SK-N-SH (cell line): ENCODE results near the gene COL8A1. TPM values are rescaled to one million over a fixed set of nuclear protein-coding genes. Genes with fewer than 3 reads are reported as not detected.
A peak's percentile ranks its signal among the peaks of the same experiment; 100 is the strongest.

Experiments
- CTCF ChIA-PET: fragments of 300-600, 350-600 bp; formaldehyde crosslinking; extraction: SDS; loops from one replicate; lab custom pipeline; 2021; lab: Yijun Ruan, JAX
- POLR2A ChIA-PET: fragments of 350-600 bp; sonication (Branson Sonifier 250); formaldehyde crosslinking; extraction: SDS; loops from one replicate; lab custom pipeline; 2020; ENCODE audit warnings: antibody characterized with exemption, inconsistent platforms; lab: Yijun Ruan, JAX
- DNase-seq: peaks from one replicate; pipeline ENCODE4 v3.0.0; 2012
- H2AFZ ChIP-seq: fragments of 200-600 bp; sonication (generic); 2 replicates; pipeline ENCODE4 v1.8.1; 2016; ENCODE audit warnings: antibody characterized with exemption, mild to moderate bottlenecking, low read depth
- H3F3A ChIP-seq: fragments of 200-600 bp; sonication (generic); replicated peaks from 2 replicates; pipeline ENCODE3; 2016; ENCODE audit warnings: antibody characterized with exemption, mild to moderate bottlenecking; ENCODE audit not compliant: insufficient read depth
- H3K27ac ChIP-seq, 2 experiments: fragments of 200-500 bp in 1 of 2; fragments of 200-600 bp in 1 of 2; sonication (Bioruptor generic) in 1 of 2; sonication (generic), shearing (Covaris generic) in 1 of 2; 2 replicates each; pipeline versions ENCODE4 v1.5.1 to v1.6.1; 2014 to 2016; ENCODE audit warnings: low read depth in 2 of 2, inconsistent platforms in 1 of 2, low read length in 1 of 2, mild to moderate bottlenecking in 1 of 2, mixed read lengths in 1 of 2
- H3K27me3 ChIP-seq: fragments of 200-600 bp; sonication (generic), shearing (Covaris generic); 2 replicates; pipeline ENCODE4 v1.6.1; 2016; ENCODE audit warnings: mixed run types; ENCODE audit not compliant: insufficient read depth
- H3K36me3 ChIP-seq, 2 experiments: fragments of 200-500 bp in 1 of 2; fragments of 200-600 bp in 1 of 2; sonication (Bioruptor generic) in 1 of 2; sonication (generic) in 1 of 2; replicated peaks in 1 of 2; 2 replicates each; pipeline versions ENCODE3 to v1.5.1; 2014 to 2016; ENCODE audit warnings: low read length in 1 of 2, mild to moderate bottlenecking in 1 of 2; ENCODE audit not compliant: insufficient read depth in 2 of 2, control insufficient read depth in 1 of 2
- H3K4me1 ChIP-seq, 2 experiments: fragments of 200-500 bp in 1 of 2; fragments of 200-600 bp in 1 of 2; sonication (Bioruptor generic) in 1 of 2; sonication (generic), shearing (Covaris generic) in 1 of 2; 2 replicates each; pipeline versions ENCODE4 v1.5.1 to v1.6.1; 2014 to 2016; ENCODE audit warnings: low read depth in 1 of 2, low read length in 1 of 2, mixed run types in 1 of 2; ENCODE audit not compliant: insufficient read depth in 2 of 2, control insufficient read depth in 1 of 2
- H3K4me2 ChIP-seq: fragments of 200-600 bp; sonication (generic), shearing (Covaris generic); 2 replicates; pipeline ENCODE4 v1.6.1; 2017; ENCODE audit warnings: mixed run types
- H3K4me3 ChIP-seq, 2 experiments: fragments of 200-500 bp in 1 of 2; fragments of 200-600 bp in 1 of 2; sonication (Bioruptor generic) in 1 of 2; sonication (generic), shearing (Covaris generic) in 1 of 2; 2 replicates each; pipeline versions ENCODE4 v1.5.1 to v1.8.1; 2014 to 2016; ENCODE audit warnings: low read depth in 2 of 2, inconsistent platforms in 1 of 2, low read length in 1 of 2, mild to moderate bottlenecking in 1 of 2, mixed read lengths in 1 of 2, moderate library complexity in 1 of 2
- H3K79me2 ChIP-seq: fragments of 200-600 bp; sonication (generic); 2 replicates; pipeline ENCODE4 v1.8.1; 2017; ENCODE audit warnings: mild to moderate bottlenecking; ENCODE audit not compliant: insufficient read depth
- H3K9ac ChIP-seq: fragments of 200-600 bp; sonication (generic); 2 replicates; pipeline ENCODE4 v1.6.1; 2017; ENCODE audit warnings: mixed run types
- H3K9me2 ChIP-seq: fragments of 200-600 bp; sonication (generic); 2 replicates; pipeline ENCODE4 v1.6.1; 2017; ENCODE audit warnings: mixed run types
- H3K9me3 ChIP-seq: fragments of 200-600 bp; sonication (generic); 2 replicates; pipeline ENCODE4 v1.6.1; 2017; ENCODE audit warnings: mixed run types, mild to moderate bottlenecking, moderate library complexity
- H4K20me1 ChIP-seq: fragments of 200-600 bp; sonication (generic); 2 replicates; pipeline ENCODE4 v1.6.1; 2017; ENCODE audit warnings: mild to moderate bottlenecking, mixed run types; ENCODE audit not compliant: insufficient read depth
- CHD2 ChIP-seq: fragments of 150-350 bp; IDR thresholded peaks from 2 replicates; pipeline ENCODE4 v1.6.1; 2018; ENCODE audit warnings: low read length; ENCODE audit not compliant: partially characterized antibody
- EP300 ChIP-seq, 2 experiments: IDR thresholded peaks; 2 replicates each; pipeline versions ENCODE4 v1.4.0 to v1.6.1; 2012; ENCODE audit warnings: borderline replicate concordance in 1 of 2, low read depth in 1 of 2, low read length in 1 of 2
- FOSL2 ChIP-seq: IDR thresholded peaks from 2 replicates; pipeline ENCODE4 v1.4.0; 2012; ENCODE audit warnings: low read depth, mild to moderate bottlenecking, moderate library complexity, borderline replicate concordance
- FOXJ3 ChIP-seq: sonication (generic); formaldehyde crosslinking; IDR thresholded peaks from 2 replicates; pipeline ENCODE4 v1.5.1; 2020; ENCODE audit warnings: mild to moderate bottlenecking, missing genetic modification reagents
- GABPA ChIP-seq: IDR thresholded peaks from 2 replicates; pipeline ENCODE4 v1.4.0; 2012; ENCODE audit warnings: low read depth, mild to moderate bottlenecking
- JUND ChIP-seq: IDR thresholded peaks from 2 replicates; pipeline ENCODE4 v1.4.0; 2012
- MEF2A ChIP-seq: IDR thresholded peaks from 2 replicates; pipeline ENCODE4 v1.4.0; 2012; ENCODE audit warnings: low read depth, borderline replicate concordance
- SIN3A ChIP-seq: IDR thresholded peaks from 2 replicates; pipeline ENCODE4 v1.6.1; 2012; ENCODE audit warnings: low read depth, mild to moderate bottlenecking, low read length, moderate library complexity, borderline replicate concordance
- SMC3 ChIP-seq: IDR thresholded peaks from 2 replicates; pipeline ENCODE4 v1.6.1; 2012; ENCODE audit warnings: low read depth, low read length, improper control_type of control experiment
- TCF12 ChIP-seq: IDR thresholded peaks from 2 replicates; pipeline ENCODE4 v1.4.0; 2012
- TEAD4 ChIP-seq: IDR thresholded peaks from 2 replicates; pipeline ENCODE4 v1.4.0; 2012; ENCODE audit warnings: mild to moderate bottlenecking, borderline replicate concordance; ENCODE audit not compliant: insufficient read depth
- YY1 ChIP-seq: IDR thresholded peaks from 2 replicates; pipeline ENCODE4 v1.4.0; 2012; ENCODE audit warnings: low read depth, mild to moderate bottlenecking
- WGBS: methylation state at CpG from one replicate; pipeline ENCODE4 v1.1.6; 2017; ENCODE audit warnings: low lambda C conversion rate; 5-methylcytosine and 5-hydroxymethylcytosine counted together
- polyA plus RNA-seq, 3 experiments: library from polyadenylated mRNA; depleted of rRNA; stranded (reverse); fragments of >200 nt; gene quantifications; 2 replicates each; pipeline ENCODE4 v1.2.3, GENCODE V29; 2012
- TF ChIP-seq, protein P1 (sequence below): IDR thresholded peaks from 2 replicates; pipeline ENCODE4 v1.6.1; 2012; ENCODE audit warnings: mild to moderate bottlenecking, low read depth, low read length, moderate library complexity
- TF ChIP-seq, protein P2 (sequence below): fragments of 200-600 bp; sonication (generic); IDR thresholded peaks from 2 replicates; pipeline ENCODE4 v1.6.1; 2017; ENCODE audit warnings: antibody characterized with exemption, mild to moderate bottlenecking, moderate library complexity
- TF ChIP-seq, protein P3 (sequence below): fragments of 150-350 bp; IDR thresholded peaks from 2 replicates; pipeline ENCODE4 v1.6.1; 2016; ENCODE audit warnings: mild to moderate bottlenecking, low read depth, low read length

The COL8A1 gene
- polyA plus RNA-seq, 1 of the 3 experiments (the other 2 are of a cell fraction) = 4.0 TPM

DNA sequence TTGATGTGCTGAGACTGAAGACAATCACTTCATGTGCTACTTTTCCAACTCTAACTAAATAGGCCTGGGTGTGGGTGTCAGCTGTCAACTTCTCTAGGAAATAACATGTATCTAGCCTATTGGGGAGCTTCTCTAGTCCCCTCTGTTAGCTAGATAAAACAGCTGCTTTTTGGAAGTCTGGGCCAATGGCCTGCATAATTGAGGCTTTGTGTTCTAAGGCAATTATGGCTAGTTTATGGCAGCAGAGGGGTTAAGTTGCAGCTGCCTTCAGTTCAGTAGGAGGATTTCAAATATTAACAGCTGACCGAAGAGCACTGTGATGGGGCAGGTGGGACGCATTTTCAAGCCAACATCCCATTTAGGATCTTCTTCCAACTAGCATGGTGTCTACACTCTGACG, 6.4 kb downstream of the COL8A1 start:
- H3K9ac ChIP-seq = no peak overlapping the region
- TF ChIP-seq FOSL2 (no peak), YY1 (no peak), GABPA (no peak), CHD2 (no peak), EP300 (IDR thresholded peaks at IDR 0.05; ENCODE audit: borderline replicate concordance in 1 of 2, low read depth in 1 of 2, low read length in 1 of 2) (no peak), JUND (no peak), TEAD4 (no peak), TCF12 (no peak), MEF2A (no peak)
- TF ChIP-seq, protein P1, sequence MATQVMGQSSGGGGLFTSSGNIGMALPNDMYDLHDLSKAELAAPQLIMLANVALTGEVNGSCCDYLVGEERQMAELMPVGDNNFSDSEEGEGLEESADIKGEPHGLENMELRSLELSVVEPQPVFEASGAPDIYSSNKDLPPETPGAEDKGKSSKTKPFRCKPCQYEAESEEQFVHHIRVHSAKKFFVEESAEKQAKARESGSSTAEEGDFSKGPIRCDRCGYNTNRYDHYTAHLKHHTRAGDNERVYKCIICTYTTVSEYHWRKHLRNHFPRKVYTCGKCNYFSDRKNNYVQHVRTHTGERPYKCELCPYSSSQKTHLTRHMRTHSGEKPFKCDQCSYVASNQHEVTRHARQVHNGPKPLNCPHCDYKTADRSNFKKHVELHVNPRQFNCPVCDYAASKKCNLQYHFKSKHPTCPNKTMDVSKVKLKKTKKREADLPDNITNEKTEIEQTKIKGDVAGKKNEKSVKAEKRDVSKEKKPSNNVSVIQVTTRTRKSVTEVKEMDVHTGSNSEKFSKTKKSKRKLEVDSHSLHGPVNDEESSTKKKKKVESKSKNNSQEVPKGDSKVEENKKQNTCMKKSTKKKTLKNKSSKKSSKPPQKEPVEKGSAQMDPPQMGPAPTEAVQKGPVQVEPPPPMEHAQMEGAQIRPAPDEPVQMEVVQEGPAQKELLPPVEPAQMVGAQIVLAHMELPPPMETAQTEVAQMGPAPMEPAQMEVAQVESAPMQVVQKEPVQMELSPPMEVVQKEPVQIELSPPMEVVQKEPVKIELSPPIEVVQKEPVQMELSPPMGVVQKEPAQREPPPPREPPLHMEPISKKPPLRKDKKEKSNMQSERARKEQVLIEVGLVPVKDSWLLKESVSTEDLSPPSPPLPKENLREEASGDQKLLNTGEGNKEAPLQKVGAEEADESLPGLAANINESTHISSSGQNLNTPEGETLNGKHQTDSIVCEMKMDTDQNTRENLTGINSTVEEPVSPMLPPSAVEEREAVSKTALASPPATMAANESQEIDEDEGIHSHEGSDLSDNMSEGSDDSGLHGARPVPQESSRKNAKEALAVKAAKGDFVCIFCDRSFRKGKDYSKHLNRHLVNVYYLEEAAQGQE = no peak

DNA sequence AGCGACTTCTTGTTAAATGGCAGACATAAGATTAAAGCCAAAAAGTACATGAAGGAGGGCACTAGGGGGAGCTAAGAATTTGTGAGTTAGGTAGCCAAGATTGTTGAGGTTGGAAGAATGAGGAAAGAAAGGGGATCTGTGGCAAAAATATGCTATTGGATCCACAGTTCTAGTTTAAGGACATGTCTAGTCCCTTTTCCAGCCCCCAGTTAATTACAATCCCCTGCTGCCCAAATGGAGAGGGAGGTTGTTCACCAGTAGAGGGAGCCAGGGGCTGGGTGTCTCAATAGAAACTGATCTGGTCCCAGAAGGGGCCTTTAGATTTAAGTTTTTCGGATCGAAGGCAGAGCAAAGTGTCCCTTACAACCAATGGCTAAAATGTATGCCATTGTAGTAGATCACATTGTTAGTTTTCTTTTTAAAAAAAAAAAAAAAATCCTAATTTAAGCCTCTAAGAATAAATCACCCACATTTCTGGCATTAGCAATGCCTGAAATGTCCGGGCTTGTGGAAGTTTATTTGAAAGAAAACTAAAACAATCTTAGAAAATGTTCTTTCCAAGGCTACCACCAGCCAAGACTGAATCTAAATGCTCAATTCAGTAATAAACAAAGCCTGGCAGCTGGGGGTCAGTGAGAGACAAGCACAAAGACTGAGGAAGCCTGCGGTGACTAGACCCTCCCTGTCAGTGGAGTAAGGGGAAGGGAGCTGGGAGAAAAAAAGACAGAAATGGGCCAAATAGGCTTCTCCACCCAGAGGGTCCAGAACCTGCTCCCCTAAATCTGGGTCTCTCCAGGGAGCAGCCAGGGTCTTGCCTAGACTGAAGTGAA, 7.1 kb downstream of the COL8A1 start:
- H3K9me3 ChIP-seq = no peaks in the 10 kb centered on the region
- no peak overlapping the region for H3K4me2 ChIP-seq
- ChIA-PET POLR2A (no interaction called here), CTCF (interaction anchor here (0.7 to 4.7 kb wide), 11 partner anchors 11 to 896 kb away, joined by 3 to 19 read pairs (median 3); no protein-coding TSS in a partner anchor)
- H3K4me3 ChIP-seq = peak overlapping the region in 1 of 2 experiments; percentile 31; a peak in 1 of 4 replicates
- H3K4me1 ChIP-seq = no peaks in the 10 kb centered on the region; a peak in 2 of 4 replicates
- peaks cover 10% of the 10 kb centered on the region; the same call in 1 of the 2 replicates for H3K27me3 ChIP-seq
- no peaks in the 10 kb centered on the region for H3K79me2 ChIP-seq
- H3K27ac ChIP-seq = peak overlapping the region; percentile 29 to 50; a peak in 2 of 4 replicates
- no peaks in the 10 kb centered on the region for H3K36me3 ChIP-seq
- no peak overlapping the region for H3K9ac ChIP-seq
- 14% methylated on average over 5 of the region's 5 CpGs for WGBS
- DNase-seq = peak; percentile 23
- no peaks in the 10 kb centered on the region for H3K9me2 ChIP-seq
- H4K20me1 ChIP-seq = no peaks in the 10 kb centered on the region
- no peaks in the 10 kb centered on the region for H3F3A ChIP-seq
- H2AFZ ChIP-seq = no peak overlapping the region
- peak; percentile 24 for TF ChIP-seq SMC3
- TF ChIP-seq, protein P1 = no peak
- TF ChIP-seq, protein P2, sequence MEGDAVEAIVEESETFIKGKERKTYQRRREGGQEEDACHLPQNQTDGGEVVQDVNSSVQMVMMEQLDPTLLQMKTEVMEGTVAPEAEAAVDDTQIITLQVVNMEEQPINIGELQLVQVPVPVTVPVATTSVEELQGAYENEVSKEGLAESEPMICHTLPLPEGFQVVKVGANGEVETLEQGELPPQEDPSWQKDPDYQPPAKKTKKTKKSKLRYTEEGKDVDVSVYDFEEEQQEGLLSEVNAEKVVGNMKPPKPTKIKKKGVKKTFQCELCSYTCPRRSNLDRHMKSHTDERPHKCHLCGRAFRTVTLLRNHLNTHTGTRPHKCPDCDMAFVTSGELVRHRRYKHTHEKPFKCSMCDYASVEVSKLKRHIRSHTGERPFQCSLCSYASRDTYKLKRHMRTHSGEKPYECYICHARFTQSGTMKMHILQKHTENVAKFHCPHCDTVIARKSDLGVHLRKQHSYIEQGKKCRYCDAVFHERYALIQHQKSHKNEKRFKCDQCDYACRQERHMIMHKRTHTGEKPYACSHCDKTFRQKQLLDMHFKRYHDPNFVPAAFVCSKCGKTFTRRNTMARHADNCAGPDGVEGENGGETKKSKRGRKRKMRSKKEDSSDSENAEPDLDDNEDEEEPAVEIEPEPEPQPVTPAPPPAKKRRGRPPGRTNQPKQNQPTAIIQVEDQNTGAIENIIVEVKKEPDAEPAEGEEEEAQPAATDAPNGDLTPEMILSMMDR = peak; percentile 84
- TF ChIP-seq, protein P3, sequence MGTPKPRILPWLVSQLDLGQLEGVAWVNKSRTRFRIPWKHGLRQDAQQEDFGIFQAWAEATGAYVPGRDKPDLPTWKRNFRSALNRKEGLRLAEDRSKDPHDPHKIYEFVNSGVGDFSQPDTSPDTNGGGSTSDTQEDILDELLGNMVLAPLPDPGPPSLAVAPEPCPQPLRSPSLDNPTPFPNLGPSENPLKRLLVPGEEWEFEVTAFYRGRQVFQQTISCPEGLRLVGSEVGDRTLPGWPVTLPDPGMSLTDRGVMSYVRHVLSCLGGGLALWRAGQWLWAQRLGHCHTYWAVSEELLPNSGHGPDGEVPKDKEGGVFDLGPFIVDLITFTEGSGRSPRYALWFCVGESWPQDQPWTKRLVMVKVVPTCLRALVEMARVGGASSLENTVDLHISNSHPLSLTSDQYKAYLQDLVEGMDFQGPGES = no peak
- TF ChIP-seq SIN3A = no peak
- no peak for TF ChIP-seq FOXJ3 (CRISPR knock-in tag)

More for the DNA sequence above, 6.4 kb downstream of the COL8A1 start:
- no peak overlapping the region for H3K4me2 ChIP-seq
- H3K4me3 ChIP-seq = no peak overlapping the region
- 4% methylated on average over 3 of the region's 3 CpGs for WGBS
- H3K27me3 ChIP-seq = peaks cover 18% of the 10 kb centered on the region; the same call in 1 of the 2 replicates
- no peak overlapping the region for H3K27ac ChIP-seq
- no peaks in the 10 kb centered on the region for H3F3A ChIP-seq
- CTCF ChIA-PET = interaction anchor here (0.7 to 4.7 kb wide), 8 partner anchors 11 to 897 kb away, joined by 3 to 19 read pairs (median 3); no protein-coding TSS in a partner anchor
- H3K9me3 ChIP-seq = no peaks in the 10 kb centered on the region
- no peak overlapping the region for H2AFZ ChIP-seq
- no peaks in the 10 kb centered on the region for H3K79me2 ChIP-seq
- no peaks in the 10 kb centered on the region for H3K9me2 ChIP-seq
- H3K4me1 ChIP-seq = no peaks in the 10 kb centered on the region; a peak in 2 of 4 replicates
- POLR2A ChIA-PET = no interaction called here
- DNase-seq = no peak
- H3K36me3 ChIP-seq = no peaks in the 10 kb centered on the region
- no peaks in the 10 kb centered on the region for H4K20me1 ChIP-seq
